Heart right ventricle (tissue), 16 donors: ENCODE results near the gene GOLGA6L10. TPM values are rescaled to one million over a fixed set of nuclear protein-coding genes. Genes with fewer than 3 reads are reported as not detected.
"Not testable (repeated sequence)": the region's sequence is repeated elsewhere in the genome, so short reads cannot be mapped to it uniquely, and the experiment has no call there.

Source experiments
- ATAC-seq, 8 donors: fragments of 200-7000 bp; cut with Tn5 transposase; one replicate each; pipeline ENCODE4 v1.9.1; 2020; ENCODE audit warnings: mild to moderate bottlenecking in 8 of 8, moderate library complexity in 8 of 8, moderate number of reproducible peaks in 1 of 8
- DNase-seq, 2 donors: peaks; one replicate each; pipeline ENCODE4 v3.0.0-alpha.2; 2020
- H3K27ac ChIP-seq, 10 donors: fragments of 200-600 bp; sonication (generic) in 2 of 10; one replicate each; pipeline versions ENCODE4 v1.5.0 to v1.8.0; 2020 to 2022; ENCODE audit warnings: mild to moderate bottlenecking in 3 of 10
- H3K27me3 ChIP-seq, 7 donors: fragments of 200-600 bp; one replicate each; pipeline ENCODE4 v1.8.0; 2021 to 2022; ENCODE audit warnings: mild to moderate bottlenecking in 2 of 7
- H3K36me3 ChIP-seq, 9 donors: fragments of 200-600 bp; sonication (generic) in 1 of 9; one replicate each; pipeline versions ENCODE4 v1.5.0 to v1.8.0; 2020 to 2022; ENCODE audit warnings: mild to moderate bottlenecking in 2 of 9
- H3K4me1 ChIP-seq, 9 donors: fragments of 200-600 bp; sonication (generic) in 1 of 9; one replicate each; pipeline versions ENCODE4 v1.5.0 to v1.8.0; 2020 to 2022; ENCODE audit warnings: mild to moderate bottlenecking in 4 of 9
- H3K4me3 ChIP-seq, 10 donors: fragments of 200-600 bp; sonication (generic) in 2 of 10; one replicate each; pipeline versions ENCODE4 v1.5.0 to v1.8.0; 2020 to 2022; ENCODE audit warnings: mild to moderate bottlenecking in 7 of 10, moderate library complexity in 2 of 10
- H3K9me3 ChIP-seq, 11 donors: fragments of 200-600 bp in 10 of 11; sonication (generic) in 2 of 11; one replicate each; pipeline versions ENCODE4 v1.5.0 to v1.8.0; 2013 to 2022; ENCODE audit warnings: mild to moderate bottlenecking in 2 of 11, control low read depth in 1 of 11, moderate library complexity in 1 of 11
- CTCF ChIP-seq, 9 donors: fragments of 200-600 bp; sonication (generic) in 2 of 9; IDR thresholded peaks; one replicate each; pipeline versions ENCODE4 v1.5.0 to v1.8.0; 2021 to 2022; ENCODE audit warnings: antibody characterized with exemption in 9 of 9, mild to moderate bottlenecking in 5 of 9, moderate library complexity in 1 of 9
- WGBS, 2 donors: extraction: QIAGEN DNeasy Blood & Tissue Kit; methylation state at CpG; one replicate each; pipeline ENCODE4 v1.1.7; 2013; ENCODE audit warnings: inconsistent platforms in 1 of 2; 5-methylcytosine and 5-hydroxymethylcytosine counted together
- intact Hi-C, 10 donors: fragments of 100-400 bp; cut with DNase I; formaldehyde crosslinking; loops; one replicate each; pipeline versions ENCODE4 v1.11.1 to v1.14.2; 2022
- long read RNA-seq, 3 donors: library from polyadenylated mRNA; unstranded; transcript quantifications; one replicate each; pipeline ENCODE4 v2.0.0, GENCODE V29; 2020 to 2021
- polyA plus RNA-seq, 2 donors: library from polyadenylated mRNA; stranded (reverse); fragments of 200-250 nt; gene quantifications; one replicate each; pipeline ENCODE4 v1.2.3, GENCODE V29; 2013
- total RNA-seq, 10 donors: library from RNA; stranded (reverse); fragmentation: NEBNext Ultra II Directional in 3 of 10; extraction: Animal tissue kit (Norgen Biotek cat#: 25700) in 3 of 10; gene quantifications; one replicate each; pipeline versions ENCODE4 v1.2.1 to v1.2.4, GENCODE V29; 2021 to 2023
- donor health status: Arrhythmogenic right ventricular cardiomyopathy.
- donor health status: ischemic (EF 13 %, LVEDD 7.1; RV severe dilation, severe dysfunction).
- donor health status: healthy with polysubstance abuse.
- donor health status: DM: no; HTN: yes; CAD: no.
- donor health status: DM: no; HTN: no; CAD: no.
- donor health status: ischemic (EF 25% LVEDD 6.9; RV normal size, moderate dysfunction).
- donor health status: ischemic (EF 25% LVEDD 5.7; RV mildly dilated, moderate dysfunction).
- donor health status: healthy.
- donor health status: DM: yes; HTN: yes; CAD: no.
- donor health status: Ischemic cardiomyopathy.
- donor health status: ischemic (EF 35%, LVEDD 5.7; RV mildly dilated, moderate dysfunction).
- donor health status: nonischemic (EF 11% LVEDD 7.7; RV severe dilation, severe dysfunction).
- donor health status: DM: yes; HTN: yes; CAD: no.
- donor health status: PGD.
- donor health status: ischemic (EF 29% LVEDD 5.4; RV normal size, mild dysfunction).
- donor health status: nonischemic (EF 23%, LVEDD 6.1; RV moderate dilation, normal function).

GOLGA6L10 gene
- total RNA-seq (1 to 10 TPM in 2 of 10 donors, under 1 TPM in 8; 0.34 to 2.6 (median 0.62) TPM), polyA plus RNA-seq (1 to 10 TPM in 1 of 2 donors, under 1 TPM in 1; 0.58 to 5.3 TPM)
- long read RNA-seq, donor 1 = 0 reads
- long read RNA-seq, donor 2 = 0 reads
- long read RNA-seq, donor 3 = 0 reads

GRCh38 chr15:82349375-82349774 is at the start of gene GOLGA6L10:
Gene GOLGA6L10, minus strand, starts transcription at chr15:82349475. Its CDS starts 100 bp downstream, at chr15:82349375.
- intact Hi-C loops, DNase-seq, H3K9me3 ChIP-seq: not testable (repeated sequence)

GRCh38 chr15:82398785-82399184 is 49.5 kb upstream of the GOLGA6L10 start:
- Histone ChIP-seq H3K4me1 (peaks cover 0 to 5% (median 0%) of the 10 kb centered on the region in 9 donors), H3K36me3 (no peaks in the 10 kb centered on the region), H3K4me3 (no peak overlapping the region), H3K27me3 (no peaks in the 10 kb centered on the region), H3K27ac (no peak overlapping the region), H3K9me3 (peaks cover 0 to 8% (median 0%) of the 10 kb centered on the region in 11 donors)
- intact Hi-C loops = no loop called here
- ATAC-seq (no peak), DNase-seq (no peak)
- WGBS, 2 donors = no CpG with 5 or more reads among the region's 1 CpG
- TF ChIP-seq CTCF (IDR thresholded peaks at IDR 0.05) = no peak

More at GRCh38 chr15:82349375-82349774, at the start of gene GOLGA6L10:
- not testable (repeated sequence) for H3K4me1 ChIP-seq, H3K27ac ChIP-seq, ATAC-seq, H3K36me3 ChIP-seq, H3K27me3 ChIP-seq, H3K4me3 ChIP-seq
- no CpG with 5 or more reads among the region's 9 CpGs for WGBS, 2 donors

GRCh38 chr15:82397817-82398216 is 48.5 kb upstream of the GOLGA6L10 start:
- no peak overlapping the region for H3K4me3 ChIP-seq
- H3K4me1 ChIP-seq = peaks cover 0 to 5% (median 0%) of the 10 kb centered on the region in 9 donors
- ATAC-seq = no peak
- H3K36me3 ChIP-seq = no peaks in the 10 kb centered on the region
- H3K9me3 ChIP-seq = peaks cover 0 to 8% (median 0%) of the 10 kb centered on the region in 11 donors
- DNase-seq = no peak
- no peak for TF ChIP-seq CTCF (IDR thresholded peaks at IDR 0.05)
- no peak overlapping the region for H3K27ac ChIP-seq
- 84 to 86% methylated on average over 3 of the region's 3 CpGs for WGBS, 2 donors
- intact Hi-C loops = no loop called here
- H3K27me3 ChIP-seq = no peaks in the 10 kb centered on the region

GRCh38 chr15:82395788-82396187 is 46.5 kb upstream of the GOLGA6L10 start:
- H3K4me3 ChIP-seq, ATAC-seq, H3K4me1 ChIP-seq, H3K27ac ChIP-seq, H3K9me3 ChIP-seq, H3K27me3 ChIP-seq, intact Hi-C loops, DNase-seq, H3K36me3 ChIP-seq: not testable (repeated sequence)
- 79 to 80% methylated on average over 1 of the region's 4 CpGs for WGBS, 2 donors

GRCh38 chr15:82393671-82394070 is 44.4 kb upstream of the GOLGA6L10 start:
- H3K36me3 ChIP-seq = no peaks in the 10 kb centered on the region
- H3K27me3 ChIP-seq = no peaks in the 10 kb centered on the region
- 94 to 97% methylated on average over 4 of the region's 4 CpGs for WGBS, 2 donors
- intact Hi-C loops = no loop called here
- H3K27ac ChIP-seq = no peak overlapping the region
- no peak for DNase-seq
- ATAC-seq = no peak
- no peak overlapping the region for H3K4me3 ChIP-seq
- H3K4me1 ChIP-seq = peaks cover 0 to 9% (median 0%) of the 10 kb centered on the region in 9 donors
- no peak for TF ChIP-seq CTCF (IDR thresholded peaks at IDR 0.05)
- peaks cover 0 to 8% (median 0%) of the 10 kb centered on the region in 11 donors for H3K9me3 ChIP-seq

- H3K4me1 ChIP-seq, ATAC-seq, H3K27ac ChIP-seq, intact Hi-C loops, H3K4me3 ChIP-seq, H3K36me3 ChIP-seq, H3K27me3 ChIP-seq, DNase-seq, H3K9me3 ChIP-seq: not testable (repeated sequence)
- 91 to 100% methylated on average over 1 of the region's 1 CpG for WGBS, 2 donors
Observed at GRCh38 chr15:82392077-82392476, 42.8 kb upstream of the GOLGA6L10 start.

GRCh38 chr15:82390152-82390551 is 40.9 kb upstream of the GOLGA6L10 start:
- H3K27me3 ChIP-seq, H3K9me3 ChIP-seq, intact Hi-C loops, H3K36me3 ChIP-seq, ATAC-seq, H3K4me1 ChIP-seq, H3K27ac ChIP-seq, H3K4me3 ChIP-seq, DNase-seq: not testable (repeated sequence)
- 91 to 97% methylated on average over 3 of the region's 3 CpGs for WGBS, 2 donors

- H3K27me3 ChIP-seq, H3K4me3 ChIP-seq, DNase-seq, ATAC-seq, H3K9me3 ChIP-seq, intact Hi-C loops, H3K27ac ChIP-seq, H3K4me1 ChIP-seq, H3K36me3 ChIP-seq: not testable (repeated sequence)
Observed at GRCh38 chr15:82387209-82387608, 37.9 kb upstream of the GOLGA6L10 start.

GRCh38 chr15:82381330-82381955 is 32.2 kb upstream of the GOLGA6L10 start:
- WGBS, 2 donors = 74 to 79% methylated on average over 10 of the region's 11 CpGs
- intact Hi-C loops, ATAC-seq: not testable (repeated sequence)

More at GRCh38 chr15:82381330-82381955, 32.2 kb upstream of the GOLGA6L10 start:
- H3K4me3 ChIP-seq, H3K36me3 ChIP-seq, H3K9me3 ChIP-seq, DNase-seq, H3K27me3 ChIP-seq, H3K27ac ChIP-seq, H3K4me1 ChIP-seq: not testable (repeated sequence)
